Natural killer cell (primary cell): Measurements from ENCODE around the gene TFAP2A. TPM values are rescaled to one million over a fixed set of nuclear protein-coding genes. Genes with fewer than 3 reads are reported as not detected.

Experiments
- ATAC-seq, 3 donors: fragments of 150-1000 bp in 2 of 3; fragments of 200-7000 bp in 1 of 3; cut with Tn5 transposase; 1 replicate in 1 of 3; 2 replicates in 2 of 3; pipeline ENCODE4 v1.10.0; 2021; ENCODE audit warnings: mild to moderate bottlenecking in 2 of 3, moderate library complexity in 2 of 3
- DNase-seq, 2 donors: peaks; one replicate each; pipeline versions ENCODE4 v3.0.0 to v3.0.0-alpha.2; 2013 to 2021; ENCODE audit warnings: mixed read lengths in 1 of 2
- H3K27ac ChIP-seq: one replicate; pipeline ENCODE4 v1.5.1; 2013; ENCODE audit warnings: mild to moderate bottlenecking, low read length
- H3K27me3 ChIP-seq: one replicate; pipeline ENCODE4 v1.6.1; 2013; ENCODE audit warnings: low read length; ENCODE audit not compliant: control insufficient read depth, insufficient read depth
- H3K36me3 ChIP-seq: one replicate; pipeline ENCODE4 v1.6.1; 2013; ENCODE audit warnings: low read length; ENCODE audit not compliant: control insufficient read depth, insufficient read depth
- H3K4me1 ChIP-seq: one replicate; pipeline ENCODE4 v1.6.1; 2013; ENCODE audit warnings: low read length; ENCODE audit not compliant: control insufficient read depth, insufficient read depth
- H3K4me3 ChIP-seq: one replicate; pipeline ENCODE4 v1.5.1; 2013; ENCODE audit warnings: low read length
- H3K9me3 ChIP-seq: one replicate; pipeline ENCODE4 v1.6.1; 2013; ENCODE audit warnings: low read length; ENCODE audit not compliant: control insufficient read depth, insufficient read depth
- H3K27ac Mint-ChIP-seq, 2 donors: one replicate each; pipeline ENCODE4 v1.8.0; 2022; ENCODE audit warnings: mild to moderate bottlenecking in 2 of 2, mixed read lengths in 2 of 2, moderate library complexity in 1 of 2
- H3K27me3 Mint-ChIP-seq, 2 donors: one replicate each; pipeline ENCODE4 v1.8.0; 2022; ENCODE audit warnings: low read depth in 2 of 2, mixed read lengths in 2 of 2
- H3K36me3 Mint-ChIP-seq: one replicate; pipeline ENCODE4 v1.8.0; 2022; ENCODE audit warnings: mixed read lengths
- H3K4me1 Mint-ChIP-seq, 2 donors: one replicate each; pipeline ENCODE4 v1.8.0; 2022; ENCODE audit warnings: mixed read lengths in 2 of 2
- H3K4me3 Mint-ChIP-seq: one replicate; pipeline ENCODE4 v1.8.0; 2022; ENCODE audit warnings: mild to moderate bottlenecking, moderate library complexity, mixed read lengths
- H3K9me3 Mint-ChIP-seq, 2 donors: one replicate each; pipeline ENCODE4 v1.8.0; 2022; ENCODE audit warnings: mixed read lengths in 2 of 2
- WGBS: methylation state at CpG from one replicate; pipeline ENCODE4 v1.1.7; 2013; ENCODE audit warnings: missing lambda C conversion rate; ENCODE audit not compliant: insufficient coverage; 5-methylcytosine and 5-hydroxymethylcytosine counted together
- intact Hi-C: fragments of 100-400 bp; cut with micrococcal nuclease; formaldehyde crosslinking; loops from one replicate; pipeline ENCODE4 v1.14.2; 2022
- total RNA-seq, 4 donors: library from RNA; stranded (reverse); fragments of 120-200 nt in 1 of 4; gene quantifications; one replicate each; pipeline versions ENCODE4 v1.2.3 to v1.2.4, GENCODE V29; 2013 to 2022
- TF ChIP-seq, protein P1 (sequence below): fragments of 200-600 bp; IDR thresholded peaks from one replicate; pipeline ENCODE4 v1.8.0; 2022; ENCODE audit warnings: antibody characterized with exemption

The TFAP2A gene
- total RNA-seq, 3 donors from 2014 or later (not counting 1 experiment from before 2014, with no cell fraction given), result not detected

DNA sequence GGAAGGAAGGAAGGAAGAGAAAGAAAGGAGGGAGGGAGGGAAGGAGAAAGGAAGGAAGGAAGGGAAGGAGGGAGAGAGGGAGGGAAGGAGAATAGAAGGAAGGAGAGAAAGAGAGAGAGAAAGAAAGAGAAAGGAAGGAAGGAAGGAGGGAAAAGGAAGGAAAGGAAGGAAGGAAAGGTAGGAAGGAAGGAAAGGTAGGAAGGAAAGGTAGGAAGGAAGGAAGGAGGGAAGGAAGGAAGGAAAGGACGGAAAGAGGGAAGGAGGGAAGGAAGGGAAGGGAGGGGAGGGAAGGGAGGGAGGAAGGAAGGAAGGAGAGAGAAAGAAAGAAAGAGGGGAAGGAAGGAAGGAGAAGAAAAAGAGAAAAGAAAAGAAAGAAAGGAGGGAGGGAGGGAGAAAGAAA is 47.0 kb upstream of the TFAP2A start:
- Histone ChIP-seq H3K27me3 (no peaks in the 10 kb centered on the region), H3K36me3 (no peaks in the 10 kb centered on the region), H3K4me3 (no peak overlapping the region), H3K27ac (no peak overlapping the region), H3K4me1 (no peaks in the 10 kb centered on the region), H3K9me3 (no peaks in the 10 kb centered on the region)
- ATAC-seq (no peak), DNase-seq (no peak)
- Mint-ChIP-seq H3K27ac (no peak overlapping the region), H3K27me3 (peaks cover 14 to 17% of the 10 kb centered on the region in 2 donors), H3K4me3 (no peak overlapping the region), H3K9me3 (no peaks in the 10 kb centered on the region), H3K36me3 (no peaks in the 10 kb centered on the region), H3K4me1 (no peaks in the 10 kb centered on the region)
- 50% methylated on average over 1 of the region's 1 CpG for WGBS
- TF ChIP-seq, protein P1, sequence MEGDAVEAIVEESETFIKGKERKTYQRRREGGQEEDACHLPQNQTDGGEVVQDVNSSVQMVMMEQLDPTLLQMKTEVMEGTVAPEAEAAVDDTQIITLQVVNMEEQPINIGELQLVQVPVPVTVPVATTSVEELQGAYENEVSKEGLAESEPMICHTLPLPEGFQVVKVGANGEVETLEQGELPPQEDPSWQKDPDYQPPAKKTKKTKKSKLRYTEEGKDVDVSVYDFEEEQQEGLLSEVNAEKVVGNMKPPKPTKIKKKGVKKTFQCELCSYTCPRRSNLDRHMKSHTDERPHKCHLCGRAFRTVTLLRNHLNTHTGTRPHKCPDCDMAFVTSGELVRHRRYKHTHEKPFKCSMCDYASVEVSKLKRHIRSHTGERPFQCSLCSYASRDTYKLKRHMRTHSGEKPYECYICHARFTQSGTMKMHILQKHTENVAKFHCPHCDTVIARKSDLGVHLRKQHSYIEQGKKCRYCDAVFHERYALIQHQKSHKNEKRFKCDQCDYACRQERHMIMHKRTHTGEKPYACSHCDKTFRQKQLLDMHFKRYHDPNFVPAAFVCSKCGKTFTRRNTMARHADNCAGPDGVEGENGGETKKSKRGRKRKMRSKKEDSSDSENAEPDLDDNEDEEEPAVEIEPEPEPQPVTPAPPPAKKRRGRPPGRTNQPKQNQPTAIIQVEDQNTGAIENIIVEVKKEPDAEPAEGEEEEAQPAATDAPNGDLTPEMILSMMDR, result no peak
- intact Hi-C loops, result no loop called here

DNA sequence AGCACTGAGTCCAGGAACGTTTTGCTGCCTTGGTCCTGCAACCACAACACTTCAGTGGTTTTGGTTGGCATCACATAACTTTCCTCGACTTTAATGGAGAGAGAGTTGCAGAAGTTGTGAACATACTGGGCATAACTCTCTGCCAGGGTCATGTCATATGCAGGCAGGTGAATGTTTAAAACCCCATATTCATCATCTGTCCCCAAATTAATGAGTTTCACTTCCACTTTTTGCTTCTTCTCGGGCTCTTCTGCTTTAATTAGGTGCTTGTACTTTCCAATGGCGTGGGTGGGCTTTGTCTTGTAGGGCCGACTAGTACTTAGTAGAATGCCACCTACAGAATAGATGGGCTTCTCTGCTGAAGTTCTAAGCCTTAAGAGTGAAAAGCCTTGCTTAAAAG is 45.2 kb upstream of the TFAP2A start:
- TF ChIP-seq, protein P1, result no peak
- no peaks in the 10 kb centered on the region for H3K36me3 ChIP-seq
- Mint-ChIP-seq H3K36me3 (no peaks in the 10 kb centered on the region), H3K4me1 (no peaks in the 10 kb centered on the region), H3K4me3 (no peak overlapping the region), H3K9me3 (no peaks in the 10 kb centered on the region), H3K27me3 (peaks cover 14% of the 10 kb centered on the region in 2 donors), H3K27ac (no peak overlapping the region)
- H3K4me1 ChIP-seq, result no peaks in the 10 kb centered on the region
- ATAC-seq (no peak), DNase-seq (no peak)
- 48% methylated on average over 5 of the region's 5 CpGs for WGBS
- no peak overlapping the region for H3K27ac ChIP-seq
- intact Hi-C loops, result no loop called here
- no peaks in the 10 kb centered on the region for H3K9me3 ChIP-seq
- H3K27me3 ChIP-seq, result no peaks in the 10 kb centered on the region
- no peak overlapping the region for H3K4me3 ChIP-seq

DNA sequence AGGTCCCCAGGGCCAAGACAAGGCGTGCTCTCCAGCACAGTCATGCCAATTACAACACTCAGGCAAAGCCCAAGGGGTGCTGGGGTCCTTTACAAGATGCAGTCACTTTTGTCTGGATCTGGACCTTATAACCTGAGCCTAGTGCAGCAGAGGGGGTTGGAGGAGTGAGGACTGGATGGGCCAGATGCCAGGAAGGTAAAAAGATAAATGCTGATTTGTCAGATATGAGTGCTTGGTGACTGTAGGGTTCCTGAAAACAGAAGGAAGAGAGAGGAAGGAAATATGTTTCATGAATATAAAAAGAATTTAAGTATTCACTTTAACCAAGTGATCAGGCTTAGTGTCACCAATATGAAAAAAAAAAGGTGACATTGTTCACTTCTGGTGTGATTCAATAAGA is 43.4 kb upstream of the TFAP2A start:
- Histone ChIP-seq H3K36me3 (no peaks in the 10 kb centered on the region), H3K4me1 (no peaks in the 10 kb centered on the region), H3K27ac (no peak overlapping the region), H3K27me3 (no peaks in the 10 kb centered on the region), H3K4me3 (no peak overlapping the region), H3K9me3 (no peaks in the 10 kb centered on the region)
- intact Hi-C loops, result no loop called here
- WGBS, result 70% methylated on average over 1 of the region's 1 CpG
- no peaks in the 10 kb centered on the region for H3K9me3 Mint-ChIP-seq
- H3K27ac Mint-ChIP-seq, result no peak overlapping the region
- H3K36me3 Mint-ChIP-seq, result no peaks in the 10 kb centered on the region
- H3K27me3 Mint-ChIP-seq, result peaks cover 14% of the 10 kb centered on the region in 2 donors
- H3K4me1 Mint-ChIP-seq, result no peaks in the 10 kb centered on the region
- DNase-seq (no peak), ATAC-seq (no peak)
- TF ChIP-seq, protein P1, result no peak
- no peak overlapping the region for H3K4me3 Mint-ChIP-seq

DNA sequence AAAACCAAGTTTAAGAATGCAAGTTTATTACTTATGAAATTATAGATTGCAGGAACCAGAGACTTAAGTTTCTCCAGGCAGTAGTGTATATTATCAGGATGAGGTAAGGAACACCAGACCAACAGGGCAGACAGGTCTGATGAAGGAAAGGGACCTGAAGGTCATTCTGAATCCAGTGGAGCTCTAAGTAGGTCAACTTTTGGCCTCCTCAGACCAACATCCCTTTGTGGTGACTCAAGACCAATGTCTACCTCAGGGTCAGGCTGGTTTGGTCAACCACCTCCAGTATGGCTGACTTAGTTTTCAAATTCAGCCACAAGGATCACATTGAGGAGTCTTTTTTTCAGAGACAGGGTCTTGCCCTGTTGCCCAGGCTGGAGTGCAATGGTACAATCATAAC is 38.7 kb upstream of the TFAP2A start:
- Mint-ChIP-seq H3K27ac (no peak overlapping the region), H3K36me3 (no peaks in the 10 kb centered on the region), H3K4me3 (no peak overlapping the region), H3K4me1 (no peaks in the 10 kb centered on the region), H3K27me3 (peaks cover 9 to 21% of the 10 kb centered on the region in 2 donors), H3K9me3 (no peaks in the 10 kb centered on the region)
- Histone ChIP-seq H3K27ac (no peak overlapping the region), H3K4me3 (no peak overlapping the region), H3K27me3 (no peaks in the 10 kb centered on the region), H3K9me3 (no peaks in the 10 kb centered on the region), H3K36me3 (no peaks in the 10 kb centered on the region), H3K4me1 (no peaks in the 10 kb centered on the region)
- intact Hi-C loops, result no loop called here
- no peak for ATAC-seq
- no peak for DNase-seq
- TF ChIP-seq, protein P1, result no peak
